Uterus (tissue), 2 donors: ENCODE data around the gene DMD.

Source experiments
- POLR2A ChIP-seq, 2 donors: fragments of 450-650 bp; IDR thresholded peaks; one replicate each; pipeline ENCODE4 v1.6.1; 2016; ENCODE audit warnings: antibody characterized with exemption in 2 of 2, mild to moderate bottlenecking in 1 of 2, moderate library complexity in 1 of 2
- TF ChIP-seq, protein P1 (sequence below), 4 experiments: fragments of 200-600 bp in 2 of 4; fragments of 450-650 bp in 2 of 4; sonication (generic) in 2 of 4; IDR thresholded peaks; one replicate each; pipeline ENCODE4 v1.5.1; 2016 to 2019; ENCODE audit warnings: antibody characterized with exemption in 4 of 4, mild to moderate bottlenecking in 2 of 4, moderate library complexity in 1 of 4

DNA sequence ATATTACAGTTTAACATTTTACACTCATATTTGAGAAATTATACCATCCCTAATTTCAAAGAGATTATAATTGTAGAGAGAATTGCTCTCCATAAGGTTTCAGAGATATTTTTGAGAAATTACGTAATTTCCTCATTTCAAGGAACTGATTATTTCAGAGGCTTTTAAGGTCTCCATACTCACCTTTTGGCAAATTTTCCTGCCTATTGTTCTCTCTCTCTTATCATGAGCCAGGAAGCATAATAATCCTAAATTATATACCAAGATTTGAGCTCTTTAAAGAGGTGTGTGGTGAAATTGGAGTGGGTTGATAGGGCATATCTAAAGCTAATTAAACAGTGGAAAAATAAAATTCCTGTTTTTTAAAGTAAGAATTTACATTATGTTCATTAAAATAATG lies 1890.6 kb downstream of the DMD start:
- TF ChIP-seq, protein P1, sequence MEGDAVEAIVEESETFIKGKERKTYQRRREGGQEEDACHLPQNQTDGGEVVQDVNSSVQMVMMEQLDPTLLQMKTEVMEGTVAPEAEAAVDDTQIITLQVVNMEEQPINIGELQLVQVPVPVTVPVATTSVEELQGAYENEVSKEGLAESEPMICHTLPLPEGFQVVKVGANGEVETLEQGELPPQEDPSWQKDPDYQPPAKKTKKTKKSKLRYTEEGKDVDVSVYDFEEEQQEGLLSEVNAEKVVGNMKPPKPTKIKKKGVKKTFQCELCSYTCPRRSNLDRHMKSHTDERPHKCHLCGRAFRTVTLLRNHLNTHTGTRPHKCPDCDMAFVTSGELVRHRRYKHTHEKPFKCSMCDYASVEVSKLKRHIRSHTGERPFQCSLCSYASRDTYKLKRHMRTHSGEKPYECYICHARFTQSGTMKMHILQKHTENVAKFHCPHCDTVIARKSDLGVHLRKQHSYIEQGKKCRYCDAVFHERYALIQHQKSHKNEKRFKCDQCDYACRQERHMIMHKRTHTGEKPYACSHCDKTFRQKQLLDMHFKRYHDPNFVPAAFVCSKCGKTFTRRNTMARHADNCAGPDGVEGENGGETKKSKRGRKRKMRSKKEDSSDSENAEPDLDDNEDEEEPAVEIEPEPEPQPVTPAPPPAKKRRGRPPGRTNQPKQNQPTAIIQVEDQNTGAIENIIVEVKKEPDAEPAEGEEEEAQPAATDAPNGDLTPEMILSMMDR (IDR thresholded peaks at IDR 0.05): no peak
- no peak for TF ChIP-seq POLR2A (IDR thresholded peaks at IDR 0.05)
